NCI-H2227 (cell line): ENCODE results near the gene ATF4.

ENCODE experiments used
- DNase-seq: peaks from one replicate; lab custom pipeline; 2025; ENCODE audit not compliant: unreplicated experiment; lab: John Stamatoyannopoulos, UW

Gene ATF4

DNA sequence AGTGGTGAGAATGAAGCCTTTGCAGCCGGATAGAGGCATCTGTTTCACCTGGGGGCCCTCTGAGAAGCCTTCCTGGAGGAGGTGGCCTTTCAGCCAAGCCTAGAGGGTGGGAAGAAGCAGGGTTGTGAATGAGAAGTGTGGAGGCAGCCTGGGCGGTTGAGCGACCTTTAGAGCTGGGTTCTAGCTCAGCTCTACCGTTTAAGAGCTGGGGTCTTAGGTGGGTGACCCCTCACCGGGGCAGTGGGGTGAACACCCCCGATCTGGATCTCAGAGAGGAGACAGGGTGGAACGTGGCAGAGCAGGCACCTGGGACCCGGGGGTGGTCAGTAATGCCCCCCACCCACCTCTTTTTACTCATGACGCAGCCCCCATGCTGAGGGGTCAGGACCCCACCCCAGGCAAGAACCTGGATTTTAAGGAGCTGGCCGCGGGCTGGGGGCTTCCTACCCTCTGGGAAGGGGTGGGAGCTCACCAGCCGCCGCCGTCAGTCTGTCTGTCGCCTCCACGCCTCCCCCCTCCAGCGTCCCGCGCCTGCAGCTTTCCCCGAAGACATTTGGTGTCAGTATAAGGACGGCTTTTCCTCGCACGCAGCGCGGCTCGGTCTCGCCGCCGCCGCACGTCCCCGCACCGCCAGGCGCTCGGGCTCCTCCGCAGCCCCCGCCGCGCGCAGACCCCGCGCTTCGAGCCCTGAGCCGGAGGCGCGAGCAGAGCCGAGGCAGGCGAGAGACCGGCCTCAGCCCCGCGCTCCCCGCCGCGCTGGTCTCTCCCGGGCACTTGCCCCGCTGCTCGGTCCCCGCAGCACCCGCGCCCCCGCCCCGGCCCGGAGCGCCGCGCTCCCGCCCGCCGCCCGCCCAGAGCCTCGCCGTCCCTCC lies 36.8 kb downstream of the ATF4 start:
- peak; percentile 29 for DNase-seq

DNA sequence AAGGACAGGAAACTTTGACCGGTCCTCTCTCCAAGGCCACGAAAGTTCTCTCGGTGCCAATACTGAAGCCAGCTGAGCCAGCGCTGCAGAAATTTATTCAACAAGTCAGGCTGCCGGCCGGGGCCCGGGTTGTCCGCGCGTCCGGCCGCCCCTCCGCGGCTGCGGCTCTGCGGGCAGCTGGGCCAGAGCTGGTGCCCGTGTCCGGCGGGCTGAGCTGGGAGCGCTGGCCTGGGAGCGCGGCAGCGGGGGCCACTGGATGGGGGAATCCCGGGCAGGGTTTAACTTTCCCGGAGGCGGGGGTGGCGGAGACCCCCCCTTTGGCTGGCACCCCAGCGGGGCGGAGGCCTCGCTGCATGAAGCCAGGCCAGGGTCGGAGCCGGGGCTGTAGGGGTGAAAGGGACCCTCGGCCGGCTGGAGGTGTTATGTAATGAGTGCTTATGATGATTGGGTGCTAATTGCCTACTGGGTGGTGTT lies 37.9 kb downstream of the ATF4 start:
- DNase-seq: no peak

- DNase-seq: no peak
These were observed 38.6 kb downstream of the ATF4 start for GRCh38 chr22:39558950-39559349.

DNA sequence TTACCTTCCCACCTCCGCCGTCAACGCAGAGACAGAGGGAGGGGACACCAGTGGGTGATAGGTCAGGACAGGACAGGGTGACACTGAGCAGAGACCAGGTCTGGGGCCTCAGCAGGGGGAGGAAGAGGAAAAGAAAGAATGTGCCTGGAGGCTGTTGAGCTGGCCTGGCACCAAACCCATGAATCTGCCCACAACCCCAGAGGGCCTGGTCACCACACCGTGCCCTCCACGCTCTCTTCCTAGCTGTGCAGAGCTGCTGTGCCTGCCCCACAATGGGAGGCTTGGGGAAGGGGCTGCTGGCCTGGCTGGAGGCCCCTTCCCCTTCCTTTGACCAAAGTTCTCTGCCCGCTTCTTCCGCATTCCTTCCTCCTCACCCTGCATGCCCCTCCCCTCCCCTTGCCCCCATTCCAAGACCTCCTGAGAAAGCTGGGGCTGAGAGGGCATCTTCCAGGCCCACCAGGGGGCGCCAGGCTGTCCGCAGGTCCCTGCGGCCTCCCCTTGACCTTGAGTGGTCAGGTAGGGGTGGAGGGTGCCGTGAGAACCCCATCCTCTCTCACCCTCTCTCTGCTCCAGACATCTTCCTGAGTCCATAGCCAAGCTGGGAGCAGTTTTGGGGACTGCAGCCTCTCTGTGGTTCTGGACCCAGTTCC lies 39.2 kb downstream of the ATF4 start:
- DNase-seq: no peak

GRCh38 chr22:39560127-39560526 lies 39.8 kb downstream of the ATF4 start:
- no peak for DNase-seq

GRCh38 chr22:39562839-39563489 lies 42.6 kb downstream of the ATF4 start:
- DNase-seq: no peak

- DNase-seq: no peak
These were observed 43.4 kb downstream of the ATF4 start for GRCh38 chr22:39563571-39564428.

- DNase-seq: no peak
These were observed 45.1 kb downstream of the ATF4 start for GRCh38 chr22:39565414-39565944.

- DNase-seq: no peak
These were observed 47.0 kb downstream of the ATF4 start for GRCh38 chr22:39567135-39567946.

DNA sequence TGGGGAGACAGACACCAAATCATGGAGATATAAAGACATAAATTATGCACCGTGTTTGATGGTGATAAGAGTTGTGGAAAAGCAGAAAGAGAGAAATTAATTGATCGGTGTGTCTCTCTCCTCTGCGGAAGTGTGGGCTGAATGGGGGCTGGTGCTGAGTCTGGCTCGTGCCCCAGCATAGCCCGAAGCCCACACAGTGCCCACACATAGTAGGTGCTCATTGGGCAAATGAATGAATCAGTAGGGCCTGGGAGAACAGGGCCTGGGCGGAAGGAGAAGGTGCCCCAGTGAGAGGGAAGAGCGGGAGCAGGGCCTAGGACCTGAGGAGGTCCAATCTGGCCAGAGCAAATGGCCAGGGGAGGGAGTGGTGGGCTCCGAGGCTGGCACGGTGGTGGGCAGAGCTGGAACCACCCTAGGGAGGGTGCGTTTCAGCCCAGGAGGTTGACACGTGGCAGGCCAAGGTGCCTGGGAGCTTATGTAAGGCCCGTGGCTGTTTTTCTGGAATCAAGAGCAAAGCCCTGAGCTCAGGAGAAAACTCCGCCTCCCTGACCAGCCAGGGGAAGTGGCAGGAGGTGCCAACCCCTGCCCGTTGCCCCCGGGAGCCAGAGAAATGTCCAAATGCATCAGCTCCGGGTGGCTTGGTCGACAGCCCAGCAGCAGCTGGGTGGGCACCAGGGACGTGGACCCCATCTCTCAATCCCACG lies 48.1 kb downstream of the ATF4 start:
- no peak for DNase-seq

- DNase-seq: no peak
These were observed 48.7 kb downstream of the ATF4 start for GRCh38 chr22:39569066-39569465.

- no peak for DNase-seq
These were observed 49.9 kb downstream of the ATF4 start for GRCh38 chr22:39570226-39570625.

- DNase-seq: no peak
These were observed 50.3 kb downstream of the ATF4 start, which contains the start of gene CACNA1I for GRCh38 chr22:39570665-39571064. CACNA1I (plus strand) TSS chr22:39570753; CDS start chr22:39570753, 0 bp downstream.

GRCh38 chr22:39571538-39571937 lies 51.2 kb downstream of the ATF4 start:
- DNase-seq: no peak
